DOHH2 (cell line): ENCODE results near the gene HIVEP3.

Source experiments
- CTCF ChIP-seq: fragments of 200-600 bp; sonication (generic); IDR thresholded peaks from one replicate; pipeline ENCODE4 v1.5.1; 2014; ENCODE audit warnings: antibody characterized with exemption, mild to moderate bottlenecking, low read depth, low read length; ENCODE audit not compliant: poor library complexity, severe bottlenecking
- EZH2phosphoT487 ChIP-seq: fragments of 200-600 bp; sonication (generic); IDR thresholded peaks from 2 replicates; pipeline ENCODE4 v1.6.1; 2017; ENCODE audit warnings: borderline replicate concordance, mild to moderate bottlenecking, antibody characterized with exemption, low read length, moderate library complexity, mixed read lengths

- no peak for TF ChIP-seq CTCF
- TF ChIP-seq EZH2phosphoT487 = no peak
These were observed 29.0 kb downstream of the HIVEP3 start for GRCh38 chr1:41889506-41890414.
